ENCODE results near the gene OAS2.

OAS2 gene

GRCh38 chr12:113021500-113021899 lies 43.2 kb downstream of the OAS2 start:
- no peak for DNase-seq (ENCODE audit: low spot score)

- DNase-seq (ENCODE audit: low spot score): no peak
These were observed 44.4 kb downstream of the OAS2 start for GRCh38 chr12:113022563-113023297.

GRCh38 chr12:113027726-113028125 lies 49.4 kb downstream of the OAS2 start:
- no peak for DNase-seq (ENCODE audit: low spot score)

GRCh38 chr12:113030875-113031525 lies 52.7 kb downstream of the OAS2 start:
- peak; percentile 84 for DNase-seq (ENCODE audit: low spot score)

GRCh38 chr12:113039911-113040445 lies 61.7 kb downstream of the OAS2 start:
- DNase-seq (ENCODE audit: low spot score): no peak

- peak; percentile 67 for DNase-seq (ENCODE audit: low spot score)
These were observed 62.4 kb downstream of the OAS2 start for GRCh38 chr12:113040722-113041171.

- DNase-seq (ENCODE audit: low spot score): no peak
These were observed 63.2 kb downstream of the OAS2 start for GRCh38 chr12:113041560-113041959.

- DNase-seq (ENCODE audit: low spot score): no peak
These were observed 64.9 kb downstream of the OAS2 start for GRCh38 chr12:113043240-113043639.

GRCh38 chr12:113044516-113044915 lies 66.2 kb downstream of the OAS2 start:
- no peak for DNase-seq (ENCODE audit: low spot score)

- peak; percentile 60 for DNase-seq (ENCODE audit: low spot score)
These were observed 70.4 kb downstream of the OAS2 start for GRCh38 chr12:113048716-113049127.

- DNase-seq (ENCODE audit: low spot score): peak; percentile 47
These were observed 71.8 kb downstream of the OAS2 start for GRCh38 chr12:113049976-113050742.

GRCh38 chr12:113050795-113051194 lies 72.5 kb downstream of the OAS2 start:
- DNase-seq (ENCODE audit: low spot score): no peak

- DNase-seq (ENCODE audit: low spot score): no peak
These were observed 73.4 kb downstream of the OAS2 start for GRCh38 chr12:113051759-113052158.

- no peak for DNase-seq (ENCODE audit: low spot score)
These were observed 74.0 kb downstream of the OAS2 start for GRCh38 chr12:113052326-113052725.

GRCh38 chr12:113054948-113055486 lies 76.7 kb downstream of the OAS2 start:
- no peak for DNase-seq (ENCODE audit: low spot score)

- no peak for DNase-seq (ENCODE audit: low spot score)
These were observed 77.5 kb downstream of the OAS2 start for GRCh38 chr12:113055594-113056380.

- DNase-seq (ENCODE audit: low spot score): no peak
These were observed 78.0 kb downstream of the OAS2 start for GRCh38 chr12:113056381-113056630.

GRCh38 chr12:113056631-113057488 lies 78.5 kb downstream of the OAS2 start, which contains the start of gene DTX1:
TSS of gene DTX1 (plus strand) at chr12:113056730. CDS start at chr12:113058193, 1,463 bp downstream.
- DNase-seq (ENCODE audit: low spot score): no peak

GRCh38 chr12:113057565-113058485 lies 79.5 kb downstream of the OAS2 start:
- no peak for DNase-seq (ENCODE audit: low spot score)

GRCh38 chr12:113058553-113058952 lies 80.2 kb downstream of the OAS2 start:
- DNase-seq (ENCODE audit: low spot score): no peak

Measured in SW480 (cell line).